ENCODE data around the gene RARB.

DNA sequence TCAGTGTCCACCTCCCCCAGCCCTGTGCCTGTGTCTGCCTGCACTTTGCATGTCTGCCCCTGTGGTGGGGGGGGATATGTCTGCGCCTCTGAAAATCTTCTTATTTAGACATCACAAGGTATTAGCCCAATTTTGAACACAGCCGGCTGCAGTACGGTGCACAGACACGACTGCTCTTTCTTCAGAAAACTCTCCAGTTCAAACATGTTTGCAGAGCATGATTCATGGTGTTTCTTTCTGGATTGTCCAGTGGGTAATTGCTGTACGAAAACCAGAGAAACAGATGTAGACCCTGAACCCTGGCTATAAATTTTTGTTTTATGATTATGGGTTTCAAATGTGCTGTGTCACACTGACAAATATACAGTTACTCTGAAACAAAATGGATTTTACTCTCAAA is 3.4 kb upstream of the RARB start:
- TF ChIP-seq, protein P1, sequence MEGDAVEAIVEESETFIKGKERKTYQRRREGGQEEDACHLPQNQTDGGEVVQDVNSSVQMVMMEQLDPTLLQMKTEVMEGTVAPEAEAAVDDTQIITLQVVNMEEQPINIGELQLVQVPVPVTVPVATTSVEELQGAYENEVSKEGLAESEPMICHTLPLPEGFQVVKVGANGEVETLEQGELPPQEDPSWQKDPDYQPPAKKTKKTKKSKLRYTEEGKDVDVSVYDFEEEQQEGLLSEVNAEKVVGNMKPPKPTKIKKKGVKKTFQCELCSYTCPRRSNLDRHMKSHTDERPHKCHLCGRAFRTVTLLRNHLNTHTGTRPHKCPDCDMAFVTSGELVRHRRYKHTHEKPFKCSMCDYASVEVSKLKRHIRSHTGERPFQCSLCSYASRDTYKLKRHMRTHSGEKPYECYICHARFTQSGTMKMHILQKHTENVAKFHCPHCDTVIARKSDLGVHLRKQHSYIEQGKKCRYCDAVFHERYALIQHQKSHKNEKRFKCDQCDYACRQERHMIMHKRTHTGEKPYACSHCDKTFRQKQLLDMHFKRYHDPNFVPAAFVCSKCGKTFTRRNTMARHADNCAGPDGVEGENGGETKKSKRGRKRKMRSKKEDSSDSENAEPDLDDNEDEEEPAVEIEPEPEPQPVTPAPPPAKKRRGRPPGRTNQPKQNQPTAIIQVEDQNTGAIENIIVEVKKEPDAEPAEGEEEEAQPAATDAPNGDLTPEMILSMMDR (IDR thresholded peaks at IDR 0.05 in 8 of 11, conservative IDR thresholded peaks at IDR 0.05 in 3 of 11): no peak
- TF ChIP-seq POLR2A (IDR thresholded peaks at IDR 0.05): no peak
